H9 (cell line): ENCODE measurements around the gene P4HTM. TPM values are rescaled to one million over a fixed set of nuclear protein-coding genes. Genes with fewer than 3 reads are reported as not detected.

Experiments
- DNase-seq: peaks from one replicate; pipeline ENCODE4 v3.0.0-alpha.2; 2017
- H2AFZ ChIP-seq: one replicate; pipeline ENCODE4 v1.6.1; 2013; ENCODE audit warnings: mild to moderate bottlenecking, low read length, control low read depth, moderate library complexity
- H2AK5ac ChIP-seq: 2 replicates; pipeline ENCODE4 v1.6.1; 2013; ENCODE audit warnings: low read length, control low read depth, mixed read lengths; ENCODE audit not compliant: insufficient read length
- H2BK120ac ChIP-seq: one replicate; pipeline ENCODE4 v1.6.1; 2013; ENCODE audit warnings: low read depth, mild to moderate bottlenecking, low read length, control low read depth, inconsistent platforms; ENCODE audit not compliant: poor library complexity, severe bottlenecking
- H2BK12ac ChIP-seq: 2 replicates; pipeline ENCODE4 v1.6.1; 2013; ENCODE audit warnings: low read length, control low read depth, mixed read lengths, low read depth; ENCODE audit not compliant: insufficient read length
- H2BK15ac ChIP-seq: 2 replicates; pipeline ENCODE4 v1.6.1; 2013; ENCODE audit warnings: low read depth, low read length, control low read depth
- H2BK20ac ChIP-seq: one replicate; pipeline ENCODE4 v1.6.1; 2013; ENCODE audit warnings: low read depth, mild to moderate bottlenecking, low read length, control low read depth, inconsistent platforms; ENCODE audit not compliant: poor library complexity, severe bottlenecking
- H2BK5ac ChIP-seq: 2 replicates; pipeline ENCODE4 v1.6.1; 2013; ENCODE audit warnings: low read length, control low read depth, mixed read lengths; ENCODE audit not compliant: insufficient read length
- H3K14ac ChIP-seq: 2 replicates; pipeline ENCODE4 v1.6.1; 2013; ENCODE audit warnings: low read length, control low read depth; ENCODE audit not compliant: insufficient read depth
- H3K18ac ChIP-seq: 2 replicates; pipeline ENCODE4 v1.6.1; 2013; ENCODE audit warnings: low read depth, mild to moderate bottlenecking, mixed read lengths, low read length, control low read depth; ENCODE audit not compliant: insufficient read length
- H3K23ac ChIP-seq: 2 replicates; pipeline ENCODE4 v1.6.1; 2013; ENCODE audit warnings: low read length, control low read depth, mixed read lengths, low read depth; ENCODE audit not compliant: insufficient read length
- H3K23me2 ChIP-seq: 2 replicates; pipeline ENCODE4 v1.6.1; 2013; ENCODE audit warnings: low read depth, mild to moderate bottlenecking, mixed read lengths, low read length, control low read depth; ENCODE audit not compliant: insufficient read length, poor library complexity, severe bottlenecking
- H3K27ac ChIP-seq: 2 replicates; pipeline ENCODE4 v1.5.1; 2013; ENCODE audit warnings: low read length, control low read depth, mixed read lengths, low read depth; ENCODE audit not compliant: insufficient read length
- H3K27me3 ChIP-seq: 2 replicates; pipeline ENCODE4 v1.6.1; 2013; ENCODE audit warnings: low read length, control low read depth, inconsistent platforms; ENCODE audit not compliant: insufficient read depth
- H3K4ac ChIP-seq: 2 replicates; pipeline ENCODE4 v1.6.1; 2013; ENCODE audit warnings: low read depth, mild to moderate bottlenecking, control low read depth, inconsistent platforms, low read length, moderate library complexity
- H3K4me1 ChIP-seq: 2 replicates; pipeline ENCODE4 v1.6.1; 2013; ENCODE audit warnings: low read length, control low read depth, inconsistent platforms; ENCODE audit not compliant: insufficient read depth
- H3K4me2 ChIP-seq: 2 replicates; pipeline ENCODE4 v1.6.1; 2013; ENCODE audit warnings: low read length, control low read depth, mixed read lengths; ENCODE audit not compliant: insufficient read length, insufficient read depth
- H3K56ac ChIP-seq: 2 replicates; pipeline ENCODE4 v1.6.1; 2013; ENCODE audit warnings: low read depth, mild to moderate bottlenecking, mixed read lengths, low read length, control low read depth; ENCODE audit not compliant: insufficient read length
- H3K79me1 ChIP-seq: 2 replicates; pipeline ENCODE4 v1.6.1; 2013; ENCODE audit warnings: low read depth, mild to moderate bottlenecking, moderate library complexity, low read length, control low read depth, inconsistent platforms; ENCODE audit not compliant: insufficient read depth, poor library complexity, severe bottlenecking
- H3K79me2 ChIP-seq: 2 replicates; pipeline ENCODE4 v1.6.1; 2013; ENCODE audit warnings: low read length, control low read depth, inconsistent platforms; ENCODE audit not compliant: insufficient read depth
- H3K9ac ChIP-seq: 2 replicates; pipeline ENCODE4 v1.6.1; 2013; ENCODE audit warnings: low read length, control low read depth, mixed read lengths; ENCODE audit not compliant: insufficient read length; ENCODE audit errors: extremely low read depth
- H3K9me3 ChIP-seq: one replicate; pipeline ENCODE4 v1.6.1; 2013; ENCODE audit warnings: low read depth, low read length, inconsistent platforms; ENCODE audit not compliant: control insufficient read depth
- H3T11ph ChIP-seq: one replicate; pipeline ENCODE4 v1.6.1; 2013; ENCODE audit warnings: mild to moderate bottlenecking, low read length, control low read depth, inconsistent platforms
- H4K20me1 ChIP-seq: one replicate; pipeline ENCODE4 v1.6.1; 2013; ENCODE audit not compliant: control insufficient read depth, insufficient read length, insufficient read depth
- H4K5ac ChIP-seq: 2 replicates; pipeline ENCODE4 v1.6.1; 2013; ENCODE audit warnings: low read depth, mild to moderate bottlenecking, mixed read lengths, low read length, control low read depth; ENCODE audit not compliant: insufficient read length
- H4K8ac ChIP-seq: replicated peaks from 2 replicates; pipeline ENCODE4 v1.6.1; 2013; ENCODE audit warnings: low read length, control low read depth, mixed read lengths, low read depth; ENCODE audit not compliant: insufficient read length
- H4K91ac ChIP-seq: 2 replicates; pipeline ENCODE4 v1.6.1; 2013; ENCODE audit warnings: low read depth, mild to moderate bottlenecking, moderate library complexity, mixed read lengths, low read length, control low read depth; ENCODE audit not compliant: insufficient read length
- H3K27ac Mint-ChIP-seq, 3 experiments: 2 replicates in 2 of 3; 3 replicates in 1 of 3; pipeline ENCODE4 v1.8.0; 2020 to 2021; ENCODE audit warnings: mixed read lengths in 3 of 3, mild to moderate bottlenecking in 1 of 3, moderate library complexity in 1 of 3
- H3K27me3 Mint-ChIP-seq: 2 replicates; pipeline ENCODE4 v1.8.0; 2021; ENCODE audit warnings: low read depth, mild to moderate bottlenecking, moderate library complexity, mixed read lengths
- H3K36me3 Mint-ChIP-seq, 3 experiments: 2 replicates in 2 of 3; 3 replicates in 1 of 3; pipeline ENCODE4 v1.8.0; 2020 to 2021; ENCODE audit warnings: low read depth in 3 of 3, mixed read lengths in 3 of 3; ENCODE audit not compliant: insufficient read depth in 1 of 3
- H3K4me1 Mint-ChIP-seq, 2 experiments: 2 replicates each; pipeline ENCODE4 v1.8.0; 2020; ENCODE audit warnings: mixed read lengths in 2 of 2
- H3K4me3 Mint-ChIP-seq, 2 experiments: 2 replicates in 1 of 2; 3 replicates in 1 of 2; pipeline ENCODE4 v1.8.0; 2020 to 2021; ENCODE audit warnings: mild to moderate bottlenecking in 2 of 2, mixed read lengths in 2 of 2, moderate library complexity in 1 of 2
- H3K9me3 Mint-ChIP-seq, 2 experiments: 2 replicates in 1 of 2; 3 replicates in 1 of 2; pipeline ENCODE4 v1.8.0; 2020; ENCODE audit warnings: mild to moderate bottlenecking in 2 of 2, mixed read lengths in 2 of 2, moderate library complexity in 1 of 2
- CTCF ChIP-seq: fragments of 200-600 bp; sonication (generic); conservative IDR thresholded peaks from 3 replicates; pipeline ENCODE4 v1.8.0; 2021; ENCODE audit warnings: antibody characterized with exemption, mild to moderate bottlenecking
- WGBS: extraction: QIAGEN DNeasy Blood & Tissue Kit; methylation state at CpG from one replicate; pipeline ENCODE4 v1.1.7; 2013; ENCODE audit warnings: missing lambda C conversion rate, low lambda C conversion rate, mixed read lengths; ENCODE audit not compliant: insufficient read length; ENCODE audit errors: extremely low coverage; 5-methylcytosine and 5-hydroxymethylcytosine counted together
- total RNA-seq: library from RNA; stranded (reverse); gene quantifications from 2 replicates; pipeline ENCODE4 v1.2.1, GENCODE V29; 2021

Gene P4HTM
- total RNA-seq, 1 experiment from 2014 or later: 36.0 TPM

DNA sequence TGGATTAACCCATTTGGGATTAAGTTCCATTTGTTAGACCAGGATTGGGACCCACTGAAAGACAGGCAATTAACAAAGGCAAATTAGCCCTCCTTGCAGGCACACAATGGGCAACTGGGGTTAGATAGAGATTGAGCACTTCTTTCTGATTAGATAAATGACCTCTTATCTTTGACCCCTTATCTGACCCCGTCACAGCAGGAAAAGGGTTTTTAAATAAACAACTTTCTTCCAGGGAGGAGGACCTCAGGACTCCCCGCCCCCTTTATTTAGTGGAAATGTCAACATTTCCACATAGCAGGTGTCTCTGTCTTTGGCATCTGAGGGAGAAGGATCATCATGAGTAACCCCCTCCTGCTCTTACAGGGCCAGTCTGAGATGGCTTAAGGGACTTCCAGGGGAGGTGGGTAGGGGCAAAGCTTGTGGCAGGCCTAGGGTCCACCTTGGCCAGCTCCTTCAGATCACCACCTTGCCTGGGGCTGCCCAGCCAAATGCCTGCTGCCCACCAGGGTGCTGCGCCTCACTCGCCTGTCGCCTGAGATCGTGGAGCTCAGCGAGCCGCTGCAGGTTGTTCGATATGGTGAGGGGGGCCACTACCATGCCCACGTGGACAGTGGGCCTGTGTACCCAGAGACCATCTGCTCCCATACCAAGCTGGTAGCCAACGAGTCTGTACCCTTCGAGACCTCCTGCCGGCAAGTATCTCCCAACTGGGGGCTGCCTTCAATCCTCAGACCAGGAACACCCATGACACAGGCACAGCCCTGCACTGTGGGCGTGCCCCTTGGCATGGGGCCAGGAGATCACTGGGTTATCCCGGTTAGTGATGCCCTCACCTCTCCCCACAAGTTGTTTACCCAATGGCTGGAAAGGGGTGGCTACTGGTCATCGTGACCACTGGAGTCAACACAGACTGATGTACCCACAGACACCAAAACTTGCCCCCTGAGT, 14.6 kb downstream of the P4HTM start:
- no peaks in the 10 kb centered on the region; the same call in 1 of the 2 replicates for H3K4me1 ChIP-seq
- H4K20me1 ChIP-seq: no peaks in the 10 kb centered on the region
- WGBS: no CpG with 5 or more reads among the region's 16 CpGs
- no peaks in the 10 kb centered on the region; a peak in 1 of 5 replicates for H3K9me3 Mint-ChIP-seq
- H3K9ac ChIP-seq: no peak overlapping the region
- H2BK120ac ChIP-seq: no peak overlapping the region
- H3K4me3 Mint-ChIP-seq: no peak overlapping the region
- no peak overlapping the region for H2BK12ac ChIP-seq
- no peak overlapping the region for H3K56ac ChIP-seq
- no peak overlapping the region for H4K91ac ChIP-seq
- no peak overlapping the region for H2BK15ac ChIP-seq
- no peak overlapping the region for H3T11ph ChIP-seq
- no peak overlapping the region for H3K4me2 ChIP-seq
- no peaks in the 10 kb centered on the region; the same call in 1 of the 2 replicates for H3K27me3 Mint-ChIP-seq
- H3K4ac ChIP-seq: no peak overlapping the region
- TF ChIP-seq CTCF: no peak
- H3K27ac Mint-ChIP-seq: no peak overlapping the region
- H4K8ac ChIP-seq: no peak overlapping the region
- no peak overlapping the region for H3K27ac ChIP-seq
- no peak overlapping the region for H2AK5ac ChIP-seq
- no peaks in the 10 kb centered on the region for H3K79me1 ChIP-seq
- no peak overlapping the region for H2AFZ ChIP-seq
- no peak overlapping the region for H2BK20ac ChIP-seq
- H3K14ac ChIP-seq: no peak overlapping the region
- no peak overlapping the region for H2BK5ac ChIP-seq
- H3K36me3 Mint-ChIP-seq: peaks cover 0 to 21% (median 15%) of the 10 kb centered on the region in 3 experiments; a peak in 6 of 7 replicates
- peaks cover 22 to 23% of the 10 kb centered on the region in 2 experiments for H3K4me1 Mint-ChIP-seq
- H3K27me3 ChIP-seq: no peaks in the 10 kb centered on the region
- H4K5ac ChIP-seq: no peak overlapping the region
- H3K79me2 ChIP-seq: peaks cover 10% of the 10 kb centered on the region; the same call in 1 of the 2 replicates
- H3K9me3 ChIP-seq: no peaks in the 10 kb centered on the region
- peaks cover 13% of the 10 kb centered on the region for H3K23me2 ChIP-seq
- DNase-seq: no peak
- H3K23ac ChIP-seq: no peak overlapping the region
- H3K18ac ChIP-seq: no peak overlapping the region
